HG03139 (cell line): ENCODE measurements around the gene PRIM2.
A peak's percentile ranks its signal among the peaks of the same experiment; 100 is the strongest.
"Not testable (repeated sequence)": the region's sequence is repeated elsewhere in the genome, so short reads cannot be mapped to it uniquely, and the experiment has no call there.

Experiments
- ATAC-seq: cut with Tn5 transposase; IDR thresholded peaks from one replicate; pipeline ENCODE4 v1.9.1; 2021; ENCODE audit not compliant: unreplicated experiment

Gene PRIM2

DNA sequence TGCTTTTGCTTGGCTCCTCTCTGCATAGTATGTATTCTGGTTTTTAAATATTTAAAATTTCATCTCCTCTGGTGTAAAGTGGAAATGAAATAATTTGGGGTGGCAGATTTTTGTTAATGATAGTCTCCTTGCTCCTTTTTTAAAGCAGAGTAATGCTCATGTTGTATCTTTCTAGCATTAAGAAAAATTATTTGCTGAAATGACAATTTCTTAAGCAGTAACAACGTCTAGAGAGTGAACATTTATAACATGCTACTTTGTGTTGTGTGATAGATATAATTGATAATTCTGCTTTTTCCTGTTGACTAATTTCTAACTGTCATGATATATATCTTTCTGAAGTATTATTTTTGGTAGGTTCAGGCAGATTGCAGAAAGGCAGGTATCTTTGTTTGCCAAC lies 127.4 kb downstream of the PRIM2 start:
- ATAC-seq = not testable (repeated sequence)

DNA sequence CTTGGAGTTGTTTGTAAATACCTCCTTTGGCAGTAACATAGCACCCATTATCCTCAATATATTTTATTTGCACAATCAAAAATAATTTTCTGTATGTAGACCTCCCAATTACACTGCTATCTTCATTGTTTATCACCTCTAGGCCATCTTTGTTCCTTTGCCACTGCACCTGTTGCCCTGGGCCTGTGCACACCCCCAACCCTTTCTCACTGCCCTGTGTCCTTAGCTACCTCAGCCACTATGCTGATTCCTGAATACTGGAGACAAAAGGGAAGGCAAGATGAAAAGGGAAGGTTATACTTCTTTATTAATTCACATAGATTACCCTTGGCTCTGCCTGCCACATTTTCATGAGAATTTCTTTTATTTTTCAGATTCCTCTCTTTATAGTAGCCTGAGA lies 127.9 kb downstream of the PRIM2 start:
- ATAC-seq = peak; percentile 32

DNA sequence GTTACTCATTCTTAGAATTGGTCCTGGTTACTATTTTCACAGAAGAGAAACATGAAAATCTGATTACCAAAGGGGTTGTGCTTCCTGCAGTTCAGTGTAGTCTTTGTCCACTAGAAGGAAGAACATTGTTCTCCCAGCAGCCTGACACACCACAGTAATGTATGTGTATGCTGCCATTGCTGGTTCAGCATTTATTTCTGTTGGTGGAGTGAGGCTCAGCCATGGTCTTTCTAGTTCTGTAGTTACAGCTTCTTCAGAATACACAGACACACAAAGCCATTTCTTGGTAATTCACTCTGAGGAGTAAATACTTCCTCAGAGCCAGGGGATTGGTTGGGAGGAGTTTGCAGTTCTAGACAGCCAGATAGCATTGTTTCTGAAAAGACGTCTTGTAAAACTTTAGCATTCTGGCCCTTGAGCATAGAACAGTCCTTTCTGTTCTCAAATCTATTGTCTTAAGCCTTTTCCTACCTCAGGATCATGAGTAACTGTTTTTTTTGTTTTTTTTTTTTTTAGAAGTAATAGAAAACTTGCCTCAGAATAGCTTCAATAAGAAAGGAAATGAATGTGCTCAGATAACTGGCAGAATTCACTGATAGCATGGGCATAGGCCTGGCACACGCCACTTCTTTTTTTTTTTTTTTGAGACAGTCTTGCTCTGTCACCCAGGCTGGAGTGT lies 128.5 kb downstream of the PRIM2 start:
- ATAC-seq = peak; percentile 58

DNA sequence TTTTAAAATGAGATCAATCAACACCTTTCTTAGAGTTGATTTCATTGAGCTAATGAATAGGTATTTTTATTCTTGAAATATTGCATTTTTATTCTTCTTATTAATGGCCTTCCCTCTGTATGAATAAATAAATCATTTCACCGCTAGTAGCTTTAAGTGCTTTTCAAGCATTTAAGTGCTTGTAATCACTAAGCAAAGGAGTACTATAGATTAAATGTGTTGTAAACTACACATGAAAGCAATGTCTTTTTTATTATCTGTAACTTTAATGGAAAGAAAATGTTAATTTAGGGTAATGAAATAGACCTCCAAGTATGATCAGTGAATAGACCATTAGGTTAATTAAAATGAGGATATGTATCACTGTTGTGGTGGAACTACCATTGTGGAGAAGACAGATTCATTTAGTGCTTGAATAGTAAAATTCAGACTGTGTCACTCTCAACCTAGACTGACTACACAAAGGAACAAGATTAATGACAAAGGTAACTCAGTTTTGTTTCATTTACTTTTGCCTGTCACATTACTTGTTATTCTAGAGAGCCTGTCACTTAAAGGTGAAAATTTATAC lies 132.2 kb downstream of the PRIM2 start:
- not testable (repeated sequence) for ATAC-seq

DNA sequence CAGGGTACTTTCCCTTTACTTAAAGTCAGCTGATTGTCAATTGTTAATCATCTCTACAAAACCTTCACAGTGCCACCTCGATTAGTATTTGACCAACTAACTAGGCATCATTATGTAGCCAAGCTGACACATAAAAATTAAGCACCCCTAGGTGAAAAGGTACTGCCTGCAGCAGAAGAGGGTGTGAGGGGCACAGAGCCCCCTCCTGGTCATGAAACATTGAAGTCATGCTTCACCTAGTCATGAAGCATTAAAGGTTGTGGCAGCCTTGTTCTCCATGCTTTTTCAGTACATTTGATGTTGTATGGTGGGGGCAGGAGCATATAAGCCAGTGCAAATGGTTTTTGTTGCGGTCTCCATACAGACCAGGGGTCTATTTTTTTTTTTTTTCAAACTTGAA lies 142.4 kb downstream of the PRIM2 start:
- not testable (repeated sequence) for ATAC-seq

DNA sequence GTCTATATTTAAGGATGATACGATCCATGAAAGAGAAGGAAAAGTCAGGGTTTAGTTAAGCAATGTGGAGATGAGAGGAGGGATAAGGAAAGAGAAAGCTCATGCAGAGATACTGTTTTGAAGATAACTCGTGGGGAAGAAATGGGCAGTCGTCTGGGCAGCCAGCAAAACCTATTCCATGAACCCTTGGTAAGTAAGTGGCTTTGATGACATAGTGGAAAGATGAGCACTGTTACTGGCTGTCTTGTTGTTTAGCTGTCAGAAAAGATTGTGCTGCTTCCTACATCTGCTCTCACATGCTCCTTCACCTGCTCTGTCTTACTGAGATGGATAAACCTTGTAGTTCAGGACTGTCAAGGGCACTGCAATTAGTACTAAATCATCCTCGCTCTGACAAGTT lies 143.6 kb downstream of the PRIM2 start:
- not testable (repeated sequence) for ATAC-seq

DNA sequence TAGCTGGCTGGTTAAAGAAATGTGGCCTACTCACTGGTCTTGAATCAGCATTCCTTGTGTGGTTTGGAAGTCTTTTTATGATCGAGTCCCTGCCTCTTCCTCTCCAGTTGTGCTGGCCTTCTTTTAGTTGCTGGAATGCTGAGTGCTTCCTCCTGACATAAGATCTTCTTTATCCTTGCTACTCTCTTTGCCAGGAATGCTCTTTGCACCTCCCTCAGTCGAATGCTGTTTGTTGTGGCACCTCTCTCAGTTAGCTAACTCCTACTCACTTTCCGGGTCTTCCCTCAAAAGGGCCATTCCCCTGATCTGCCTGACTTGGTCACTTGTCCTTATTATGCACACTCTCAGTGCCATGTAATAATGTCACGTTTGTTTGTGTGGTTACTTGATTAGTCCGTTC lies 146.4 kb downstream of the PRIM2 start:
- ATAC-seq = not testable (repeated sequence)

DNA sequence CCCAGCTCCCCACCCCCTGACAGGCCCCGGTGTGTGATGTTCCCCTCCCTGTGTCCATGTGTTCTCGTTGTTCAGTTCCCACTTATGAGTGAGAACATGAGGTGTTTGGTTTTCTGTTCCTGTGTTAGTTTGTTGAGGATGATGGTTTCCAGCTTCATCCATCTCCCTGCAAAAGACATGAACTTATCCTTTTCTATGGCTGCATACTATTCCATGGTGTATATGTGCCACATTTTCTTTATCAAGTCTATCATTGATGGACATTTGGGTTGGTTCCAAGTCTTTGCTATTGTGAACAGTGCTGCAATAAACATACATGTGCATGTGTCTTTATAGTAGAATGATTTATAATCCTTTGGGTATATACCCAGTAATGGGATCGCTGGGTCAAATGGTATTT lies 148.5 kb downstream of the PRIM2 start:
- ATAC-seq = not testable (repeated sequence)

DNA sequence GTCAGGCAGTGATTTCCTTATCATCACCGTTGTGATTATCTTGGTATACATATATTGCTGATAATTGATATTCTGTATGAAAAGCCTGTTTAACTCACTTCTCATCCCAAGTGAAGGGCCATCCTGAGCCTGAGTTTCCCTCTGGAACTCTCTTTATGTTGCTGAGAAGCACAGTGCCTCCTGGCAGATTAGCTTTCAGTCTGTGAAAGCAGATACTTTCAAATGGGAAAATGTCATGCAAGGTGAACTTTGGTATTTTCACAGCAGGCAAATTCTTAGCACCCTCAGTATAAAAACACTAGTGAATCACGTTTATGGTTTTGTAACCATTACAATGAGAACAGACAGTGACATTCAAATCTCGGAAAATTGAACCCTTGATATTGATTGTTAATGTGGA lies 151.6 kb downstream of the PRIM2 start:
- no peak for ATAC-seq

DNA sequence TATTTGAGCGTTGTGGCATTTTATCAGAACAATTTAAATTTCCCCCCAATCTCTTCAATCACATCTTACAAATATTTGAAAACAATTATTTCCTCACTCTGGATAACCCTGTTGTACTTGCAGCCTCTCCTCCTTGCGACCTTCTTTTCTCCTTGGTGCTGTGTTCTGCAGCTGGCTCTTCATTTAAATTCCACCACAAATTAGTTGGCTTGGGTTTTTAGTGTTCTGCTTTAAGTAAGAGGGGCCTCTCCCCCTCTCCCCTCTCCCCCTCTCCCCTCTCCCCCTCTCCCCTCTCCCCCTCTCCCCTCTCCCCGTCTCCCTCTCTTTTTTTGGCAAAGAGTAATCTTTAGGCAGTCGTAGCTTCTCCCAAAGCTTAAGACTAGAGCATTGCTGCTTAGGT lies 152.7 kb downstream of the PRIM2 start:
- ATAC-seq = not testable (repeated sequence)

DNA sequence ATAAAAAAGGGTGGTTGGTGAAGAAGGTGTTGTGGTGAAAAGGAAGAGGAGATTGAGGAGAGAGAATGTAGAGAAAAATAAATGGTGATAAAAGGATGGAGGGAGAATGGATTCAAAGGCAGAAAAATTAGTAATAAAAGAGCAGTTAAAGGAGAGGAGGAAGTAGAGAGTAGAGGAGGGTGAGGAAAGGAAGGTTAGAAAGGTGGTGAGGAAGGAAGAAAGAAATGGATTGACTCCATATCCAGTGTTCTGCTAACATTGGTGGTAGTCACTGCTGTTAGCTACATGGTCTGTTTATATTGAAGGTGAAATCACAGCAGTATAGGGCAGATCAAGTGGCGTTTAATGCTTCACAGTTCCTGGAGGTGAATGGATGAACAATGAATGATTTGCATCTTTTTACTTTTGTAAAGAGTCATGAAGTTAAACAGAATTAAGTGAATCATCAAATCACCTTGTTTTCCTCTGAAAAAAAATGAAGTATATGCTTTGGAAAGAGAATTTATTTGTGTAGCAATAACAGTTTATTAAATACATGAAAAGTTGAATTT lies 154.0 kb downstream of the PRIM2 start:
- ATAC-seq = not testable (repeated sequence)

DNA sequence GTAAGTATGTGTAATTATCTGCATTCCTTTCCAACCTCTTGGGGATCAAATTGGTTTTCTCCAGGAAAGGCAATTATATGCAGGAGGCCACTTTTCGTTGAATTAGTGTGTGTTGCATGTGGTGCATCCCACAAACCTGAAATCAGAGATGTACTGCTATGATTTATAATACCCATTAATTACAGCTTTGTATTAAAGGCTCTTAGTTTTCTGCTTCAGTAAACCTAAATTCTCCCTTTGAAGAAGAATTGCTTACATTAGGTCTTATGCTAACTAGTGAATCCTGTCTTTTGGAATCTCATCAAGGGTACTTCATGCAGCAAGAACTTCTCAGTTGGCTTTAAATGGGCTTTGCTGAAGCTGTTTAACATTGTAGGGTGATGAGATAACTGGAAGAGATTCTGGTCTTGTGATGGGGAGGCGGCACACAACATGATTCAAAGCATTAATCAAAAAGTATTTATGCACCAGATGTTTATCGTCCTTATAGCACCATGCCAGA lies 155.5 kb downstream of the PRIM2 start:
- not testable (repeated sequence) for ATAC-seq

DNA sequence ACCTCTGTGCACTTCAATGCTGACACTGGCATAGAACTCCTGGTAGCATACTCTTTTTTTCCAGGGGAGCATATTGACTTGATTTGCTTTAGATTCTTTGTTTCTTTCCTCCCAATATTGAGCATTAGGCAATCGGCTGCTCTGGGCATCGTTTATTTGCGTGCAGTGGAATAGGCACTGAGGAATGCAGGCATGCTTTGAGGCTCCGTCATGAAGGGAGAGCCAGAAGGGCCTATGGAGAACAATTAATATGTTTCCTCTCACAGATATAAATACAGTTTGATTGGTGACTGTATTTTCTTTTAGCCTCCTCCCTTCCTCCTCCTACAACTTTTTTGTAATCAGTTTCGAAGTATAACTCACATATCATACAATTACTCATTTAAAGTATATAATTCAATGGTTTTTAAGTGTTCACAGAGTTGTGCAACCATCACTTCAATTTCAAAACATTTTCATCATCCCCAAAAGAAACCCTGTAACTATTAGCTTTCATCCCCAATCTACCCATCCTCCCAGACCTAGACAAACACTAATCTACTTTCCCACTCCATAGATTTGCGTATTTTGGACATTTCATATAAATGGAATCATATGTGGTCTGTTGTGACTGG lies 157.5 kb downstream of the PRIM2 start:
- ATAC-seq = not testable (repeated sequence)

DNA sequence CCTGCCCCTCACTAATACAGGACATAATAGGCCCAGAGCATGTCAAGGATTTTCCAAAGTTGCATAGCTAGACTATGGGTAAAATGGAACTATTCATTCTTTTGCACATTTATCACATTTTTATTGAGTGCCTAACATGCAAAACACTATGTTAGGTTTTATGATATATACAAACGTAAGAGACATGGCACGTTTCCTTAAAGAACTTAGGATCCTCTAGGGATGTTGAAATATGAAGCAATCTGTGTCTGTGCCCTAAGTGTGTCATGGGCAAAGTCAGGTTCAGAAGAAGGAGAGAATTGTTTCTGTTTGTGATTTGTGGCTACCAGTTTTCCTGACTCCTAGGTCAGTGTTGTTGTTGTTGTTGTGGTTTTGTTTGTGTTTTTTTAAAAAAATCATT lies 158.2 kb downstream of the PRIM2 start:
- ATAC-seq = not testable (repeated sequence)

DNA sequence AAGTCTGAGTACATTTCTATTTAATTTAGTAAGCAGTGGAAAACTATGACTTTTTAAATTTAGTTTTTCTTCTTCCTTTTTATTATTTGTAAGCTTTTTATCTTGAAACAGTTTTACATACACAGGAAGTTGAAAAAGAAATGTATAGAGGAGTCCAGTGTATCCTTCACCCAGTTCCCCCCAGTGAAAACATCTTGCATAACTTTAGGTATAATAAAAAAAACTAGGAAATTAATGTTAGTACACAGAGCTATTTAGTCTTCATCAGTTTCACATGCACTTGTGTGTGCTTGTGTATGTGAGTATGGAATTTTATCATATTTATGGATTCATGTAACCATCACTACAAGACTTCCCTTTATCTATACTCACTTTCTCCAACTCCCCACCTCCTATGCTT lies 162.8 kb downstream of the PRIM2 start:
- ATAC-seq = not testable (repeated sequence)

DNA sequence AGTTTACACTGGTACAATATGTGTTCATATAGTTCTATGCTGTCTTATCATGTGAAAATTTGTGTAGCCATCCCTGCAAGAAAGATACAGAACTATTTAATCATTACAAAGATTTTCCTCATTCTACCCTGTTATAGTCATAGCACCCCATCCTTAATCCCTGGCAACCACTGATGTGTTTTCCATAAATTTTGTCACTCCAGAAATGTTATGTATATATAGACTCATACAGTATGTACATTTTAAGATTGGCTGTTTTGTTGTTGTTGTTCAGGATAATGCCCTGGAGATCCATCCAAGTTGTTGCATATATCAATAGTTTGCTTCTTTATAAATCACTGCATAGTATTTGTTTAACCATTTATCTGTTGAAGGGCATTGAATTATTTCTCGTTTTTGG lies 163.7 kb downstream of the PRIM2 start:
- not testable (repeated sequence) for ATAC-seq

DNA sequence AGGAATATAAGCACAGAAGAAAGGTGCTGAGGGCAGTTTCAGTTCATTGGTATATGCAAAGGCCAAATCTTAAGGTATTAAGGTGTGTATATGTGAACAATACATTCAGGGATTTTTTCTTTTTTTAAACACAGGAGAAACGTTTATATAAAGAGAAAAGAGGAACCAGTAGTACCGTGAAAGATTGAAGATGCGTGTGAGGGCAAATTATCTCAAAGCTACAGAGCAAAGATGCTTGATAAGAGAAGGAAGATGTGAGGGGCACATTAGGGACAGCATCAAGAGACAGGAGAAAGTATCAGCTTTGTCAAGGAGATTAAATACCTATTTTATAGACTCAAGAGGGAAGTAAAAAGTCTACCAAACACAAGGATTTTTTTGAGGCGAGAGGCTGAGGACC lies 165.0 kb downstream of the PRIM2 start:
- not testable (repeated sequence) for ATAC-seq

DNA sequence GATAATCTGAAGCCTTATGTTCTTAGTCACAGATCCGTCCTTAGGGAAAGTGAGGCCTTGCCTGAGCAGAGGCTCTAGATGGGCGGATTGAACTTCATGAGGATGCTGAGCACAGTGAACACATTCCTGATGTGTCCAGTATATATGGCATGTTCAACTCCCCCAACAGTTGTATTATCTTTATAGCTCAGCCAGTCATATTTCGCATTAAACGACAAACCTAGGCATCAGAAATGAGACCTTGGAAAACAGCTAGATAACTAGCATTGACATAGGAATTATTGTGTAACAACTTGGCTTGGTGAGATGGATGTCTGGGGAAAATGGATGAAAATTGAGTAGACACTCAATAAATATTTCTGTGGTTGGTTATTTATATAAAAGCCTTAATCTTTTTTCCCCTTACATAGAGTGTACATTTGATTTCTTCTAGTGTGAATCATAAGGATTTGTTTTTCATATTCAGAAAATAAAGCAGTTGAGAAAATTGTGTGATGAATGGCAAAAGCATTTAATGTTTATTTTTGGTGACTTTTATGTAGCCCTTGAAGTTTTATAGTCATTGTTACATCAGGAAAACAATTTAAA lies 169.2 kb downstream of the PRIM2 start:
- not testable (repeated sequence) for ATAC-seq

DNA sequence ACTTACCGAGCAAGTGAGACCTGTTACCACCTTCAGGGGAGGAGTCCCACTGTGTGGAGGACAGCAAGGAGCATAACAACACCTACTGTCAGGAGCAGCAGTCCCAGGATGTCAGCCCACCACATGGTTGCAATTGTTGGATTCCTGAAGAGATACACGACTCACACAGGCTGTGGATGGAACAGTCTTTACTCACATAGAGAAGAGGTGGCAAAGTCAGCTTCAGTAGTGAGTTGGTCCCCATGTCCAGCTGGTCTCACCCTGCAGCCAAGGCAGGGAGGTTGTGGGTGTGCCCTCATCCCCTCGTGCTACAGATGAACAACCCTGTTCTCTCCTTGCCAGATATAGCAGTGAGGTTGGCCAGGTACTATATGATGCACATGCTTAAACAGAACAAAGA lies 171.1 kb downstream of the PRIM2 start:
- not testable (repeated sequence) for ATAC-seq

DNA sequence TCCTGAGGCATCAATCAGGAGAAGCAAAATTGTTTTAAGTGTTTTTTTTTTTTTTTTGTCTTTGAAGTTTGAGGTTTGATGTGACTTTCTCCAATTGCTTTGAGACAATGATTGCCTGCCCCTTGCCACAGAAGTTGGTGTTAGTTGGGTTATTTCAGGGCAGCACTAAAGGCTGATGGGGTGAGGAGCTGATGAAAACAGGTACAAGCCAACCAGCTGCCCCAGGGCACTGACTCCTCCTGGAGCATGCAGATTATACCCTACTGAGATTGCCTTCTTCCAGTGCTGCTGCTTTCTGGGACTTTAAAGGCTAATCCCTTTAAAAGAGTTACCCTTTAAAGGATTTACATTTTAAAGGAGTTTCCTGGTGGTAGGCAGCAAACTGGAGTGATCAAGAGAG lies 172.5 kb downstream of the PRIM2 start:
- ATAC-seq = not testable (repeated sequence)

DNA sequence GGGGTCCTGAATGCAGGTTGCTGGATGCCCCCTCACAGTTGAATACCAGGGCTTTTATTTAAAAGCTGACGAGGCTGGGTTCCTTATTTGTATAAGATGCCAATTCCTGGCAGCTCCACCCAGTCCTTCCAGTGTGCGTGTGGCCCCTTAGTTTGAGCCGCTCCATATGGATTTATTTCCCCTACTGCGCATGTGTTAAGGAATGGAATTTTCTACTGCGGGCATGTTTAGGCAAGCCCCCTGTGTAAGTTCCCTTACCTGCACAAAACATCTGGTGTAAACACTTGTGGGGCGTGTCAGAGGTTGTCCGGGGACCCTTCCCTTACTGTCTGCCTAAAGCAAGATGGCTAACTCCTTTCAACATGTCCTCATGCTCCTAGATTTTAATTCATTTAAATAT lies 174.4 kb downstream of the PRIM2 start:
- ATAC-seq = not testable (repeated sequence)
